NT2/D1 (cell line): ENCODE results near the gene HOOK2.

Source experiments
- SUZ12 ChIP-seq: IDR thresholded peaks from 2 replicates; pipeline ENCODE4 v1.6.1; 2011; ENCODE audit not compliant: insufficient read length, insufficient read depth; ENCODE audit errors: extremely low read depth
- YY1 ChIP-seq: IDR thresholded peaks from 2 replicates; pipeline ENCODE4 v1.6.1; 2011; ENCODE audit not compliant: insufficient read length, insufficient read depth
- ZNF274 ChIP-seq: IDR thresholded peaks from 2 replicates; pipeline ENCODE4 v1.6.1; 2011; ENCODE audit warnings: mild to moderate bottlenecking, low read depth, low read length

DNA sequence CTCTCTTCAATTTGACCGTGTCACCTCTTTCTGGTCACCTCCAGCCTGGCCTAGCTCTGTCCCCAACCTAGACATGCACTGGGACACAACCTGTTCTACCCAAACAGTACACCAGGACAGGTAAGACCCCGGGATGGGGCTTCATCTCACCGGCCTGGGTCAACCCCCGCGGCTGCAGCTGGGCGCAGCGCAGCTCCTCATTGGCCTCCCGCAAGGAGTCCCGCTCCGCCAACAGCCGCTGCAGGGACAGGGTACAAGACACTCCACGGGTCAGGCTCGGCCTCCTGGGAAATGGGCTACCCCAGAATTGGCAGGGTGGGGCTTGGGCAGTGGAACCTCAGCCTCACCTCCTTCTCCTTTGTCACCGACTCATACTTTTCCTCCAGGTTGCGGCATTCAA lies 7.7 kb downstream of the HOOK2 start:
- TF ChIP-seq ZNF274 (no peak), SUZ12 (no peak), YY1 (no peak)
